GOT3 (cell line): ENCODE data around the gene MFAP2.
"Not testable (repeated sequence)": the region's sequence is repeated elsewhere in the genome, so short reads cannot be mapped to it uniquely, and the experiment has no call there.

Experiments
- DNase-seq: peaks from one replicate; lab custom pipeline; 2025; ENCODE audit warnings: mixed read lengths; lab: John Stamatoyannopoulos, UW

The MFAP2 gene

GRCh38 chr1:16979475-16980327, 719 bp downstream of the MFAP2 start:
- no peak for DNase-seq

- DNase-seq, result no peak
These were observed 1.6 kb downstream of the MFAP2 start for GRCh38 chr1:16978567-16979474.

- DNase-seq, result no peak
These were observed 2.3 kb downstream of the MFAP2 start for GRCh38 chr1:16978139-16978538.

GRCh38 chr1:16977377-16977776, 3.0 kb downstream of the MFAP2 start:
- DNase-seq, result no peak

GRCh38 chr1:16976966-16977365, 3.5 kb downstream of the MFAP2 start:
- DNase-seq, result no peak

- DNase-seq, result no peak
These were observed 4.6 kb downstream of the MFAP2 start for GRCh38 chr1:16975838-16976237.

GRCh38 chr1:16975211-16975610, 5.2 kb downstream of the MFAP2 start:
- DNase-seq, result no peak

GRCh38 chr1:16973215-16973614, 7.2 kb downstream of the MFAP2 start:
- no peak for DNase-seq

GRCh38 chr1:16972189-16972895, 8.1 kb downstream of the MFAP2 start:
- no peak for DNase-seq

- DNase-seq, result no peak
These were observed 8.9 kb downstream of the MFAP2 start for GRCh38 chr1:16971341-16972188.

GRCh38 chr1:16970132-16970910, 10.1 kb downstream of the MFAP2 start:
- no peak for DNase-seq

- no peak for DNase-seq
These were observed 10.8 kb downstream of the MFAP2 start for GRCh38 chr1:16969651-16970050.

- DNase-seq, result no peak
These were observed 11.3 kb downstream of the MFAP2 start for GRCh38 chr1:16969057-16969611.

- no peak for DNase-seq
These were observed 12.0 kb downstream of the MFAP2 start for GRCh38 chr1:16968372-16968771.

- DNase-seq, result no peak
These were observed 12.5 kb downstream of the MFAP2 start for GRCh38 chr1:16967962-16968361.

GRCh38 chr1:16967095-16967575, 13.3 kb downstream of the MFAP2 start:
- no peak for DNase-seq

GRCh38 chr1:16966282-16966681, 14.1 kb downstream of the MFAP2 start:
- DNase-seq, result no peak

- no peak for DNase-seq
These were observed 14.8 kb downstream of the MFAP2 start for GRCh38 chr1:16965486-16966067.

GRCh38 chr1:16964169-16964568, 16.3 kb downstream of the MFAP2 start:
- DNase-seq, result not testable (repeated sequence)
